Activated effector memory CD4-positive, alpha-beta T cell treated with anti-CD3 and anti-CD28 coated beads, Interleukin-2, amount 50 U/mL, for 16 hours (primary cell): ENCODE results near the gene QRFPR.
"Not testable (repeated sequence)": the region's sequence is repeated elsewhere in the genome, so short reads cannot be mapped to it uniquely, and the experiment has no call there.

Experiments
- DNase-seq: peaks from one replicate; pipeline ENCODE4 v3.0.0-alpha.2; 2020

The QRFPR gene

GRCh38 chr4:121339307-121339706 lies 41.5 kb downstream of the QRFPR start:
- DNase-seq, result no peak

- no peak for DNase-seq
Measured at GRCh38 chr4:121338518-121338917, 42.3 kb downstream of the QRFPR start.

DNA sequence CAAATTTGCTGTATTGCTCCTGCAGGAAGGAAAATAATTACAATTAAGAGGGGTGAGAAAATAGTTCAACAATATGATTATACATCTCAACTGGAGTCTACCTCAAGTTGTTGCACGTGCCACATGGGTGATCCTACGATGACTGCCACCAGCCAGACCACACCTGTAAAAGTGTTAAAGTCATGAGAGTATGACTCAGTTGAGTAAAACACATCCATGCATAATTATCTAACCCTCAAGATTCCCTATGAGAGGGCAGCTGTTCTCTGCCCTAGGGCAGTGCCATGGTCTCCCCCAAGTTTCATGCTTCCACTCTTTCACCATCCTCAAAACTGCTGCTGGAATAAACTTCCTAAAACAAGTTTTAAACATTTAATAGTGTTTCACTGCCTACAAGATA lies 44.1 kb downstream of the QRFPR start:
- DNase-seq, result no peak

GRCh38 chr4:121330180-121330665 lies 50.6 kb downstream of the QRFPR start:
- DNase-seq, result no peak

DNA sequence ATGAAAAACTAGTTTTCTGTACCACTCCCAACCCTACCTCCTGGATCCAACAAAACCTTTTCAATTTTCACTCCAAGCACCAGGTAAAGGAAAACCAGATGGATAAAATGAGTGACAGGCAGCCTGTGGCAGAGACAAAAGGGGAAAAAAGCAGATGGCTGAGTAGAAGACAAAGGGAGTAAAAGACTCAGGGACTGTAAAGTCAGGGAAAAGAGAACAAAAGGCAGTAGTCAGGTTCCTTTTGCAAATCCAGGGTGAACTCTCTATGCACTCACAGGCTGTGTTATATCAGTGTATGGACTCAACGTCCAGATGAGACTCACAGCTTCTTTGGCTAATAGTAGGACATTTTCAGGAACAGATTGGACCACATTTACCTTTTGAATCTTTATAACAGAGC lies 54.2 kb downstream of the QRFPR start:
- no peak for DNase-seq

DNA sequence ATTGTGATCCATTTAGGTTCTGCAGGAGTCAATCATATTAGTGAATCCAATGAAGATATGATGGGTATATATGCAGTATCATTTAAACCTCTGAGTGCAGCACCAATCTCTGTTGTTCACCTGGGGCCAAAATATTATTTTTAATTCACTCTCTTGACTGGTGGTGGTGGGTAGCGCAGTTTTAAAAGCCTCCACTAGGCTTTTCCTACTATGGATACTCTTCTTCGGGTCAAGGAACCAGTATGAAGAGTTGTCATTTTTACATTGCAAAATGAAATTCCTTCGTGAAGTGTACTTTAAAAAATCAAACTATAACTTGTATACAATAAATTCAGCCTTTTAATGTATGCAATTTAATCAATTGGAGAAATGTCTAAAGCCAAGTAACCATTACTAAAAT lies 56.5 kb downstream of the QRFPR start:
- no peak for DNase-seq

- DNase-seq, result no peak
Measured at GRCh38 chr4:121321466-121321865, 59.4 kb downstream of the QRFPR start.

DNA sequence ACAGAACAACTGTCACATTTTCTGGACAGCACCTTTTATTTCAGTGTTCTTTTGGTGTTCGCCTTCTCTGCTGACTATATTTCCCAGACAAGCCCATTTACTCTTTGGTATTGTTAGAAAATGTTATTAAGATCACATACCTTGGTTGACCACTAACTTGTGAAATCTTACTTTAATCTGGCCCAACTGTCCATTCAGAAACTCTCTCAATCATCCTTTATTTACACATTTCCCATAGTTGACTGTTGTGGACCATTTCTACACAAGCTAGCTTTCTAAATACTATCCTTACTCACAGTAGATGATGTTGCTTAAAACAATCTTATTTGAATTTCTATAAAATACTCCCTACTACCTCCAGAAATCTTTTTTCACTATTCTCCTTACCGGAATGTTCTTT lies 64.7 kb downstream of the QRFPR start:
- DNase-seq, result no peak

DNA sequence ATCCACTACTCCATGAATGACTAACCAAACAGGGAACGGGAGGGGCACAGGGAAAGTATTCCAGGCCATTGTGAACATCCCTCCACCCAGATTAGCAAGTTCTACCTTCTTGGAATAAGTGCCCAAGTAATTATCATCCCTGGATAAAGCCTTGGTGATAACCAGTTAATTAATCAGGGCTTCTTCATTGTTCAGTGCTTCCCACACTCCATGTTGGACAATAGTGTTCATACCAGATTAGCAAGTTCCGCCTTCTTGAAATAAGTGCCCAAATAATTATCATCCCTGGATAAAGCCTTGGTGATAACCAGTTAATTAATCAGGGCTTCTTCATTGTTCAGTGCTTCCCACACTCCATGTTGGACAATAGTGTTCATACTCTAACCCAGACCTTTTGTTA lies 67.4 kb downstream of the QRFPR start:
- DNase-seq, result not testable (repeated sequence)

- no peak for DNase-seq
Measured at GRCh38 chr4:121308828-121309227, 72.0 kb downstream of the QRFPR start.

- no peak for DNase-seq
Measured at GRCh38 chr4:121308328-121308663, 72.5 kb downstream of the QRFPR start.

GRCh38 chr4:121307445-121308327 lies 73.1 kb downstream of the QRFPR start:
- peak; percentile 71 for DNase-seq

DNA sequence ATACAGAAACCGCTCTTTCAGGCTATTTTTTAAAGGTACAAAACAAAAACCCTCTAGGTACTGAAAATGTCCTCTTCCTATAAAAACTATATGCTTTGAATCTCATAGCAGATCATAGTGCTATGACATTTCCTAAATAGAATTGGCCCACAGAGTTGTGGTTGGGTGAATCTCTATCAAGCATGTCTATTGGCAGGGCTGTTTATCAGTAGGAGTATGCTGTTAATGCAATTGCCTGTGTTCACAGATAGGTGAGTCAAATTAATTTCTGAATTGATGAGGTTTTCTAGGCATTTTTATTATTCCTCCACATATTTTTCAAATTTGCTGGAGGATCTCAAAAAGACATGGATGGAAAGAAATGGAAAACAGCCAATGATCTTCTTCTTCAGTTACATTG lies 73.9 kb downstream of the QRFPR start:
- no peak for DNase-seq

DNA sequence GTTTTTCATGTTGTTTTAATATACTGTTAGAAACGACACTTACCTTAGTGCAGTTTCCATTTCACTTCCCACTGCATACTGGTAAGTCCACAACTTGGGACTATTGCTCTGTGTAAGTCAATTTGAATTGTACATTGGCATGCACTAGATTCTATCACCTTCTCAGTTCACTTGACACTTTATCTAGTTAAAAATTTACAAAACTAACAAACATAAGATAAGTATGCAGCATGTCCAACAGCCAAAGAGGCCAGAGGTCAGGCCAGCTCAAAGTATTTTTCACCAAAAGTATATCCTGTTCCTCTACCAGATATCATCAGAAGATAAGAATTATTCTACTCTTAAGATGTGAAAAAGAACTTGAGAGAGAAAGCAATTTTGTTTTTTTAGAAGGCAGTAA lies 75.9 kb downstream of the QRFPR start:
- DNase-seq, result no peak

- no peak for DNase-seq
Measured at GRCh38 chr4:121299367-121299766, 81.5 kb downstream of the QRFPR start.

- no peak for DNase-seq
Measured at GRCh38 chr4:121283319-121283718, 97.5 kb downstream of the QRFPR start.

GRCh38 chr4:121280425-121280824 lies 100.4 kb downstream of the QRFPR start:
- DNase-seq, result no peak

- no peak for DNase-seq
Measured at GRCh38 chr4:121278811-121279368, 101.9 kb downstream of the QRFPR start.
